Lower leg skin (tissue), 3 donors: Measurements from ENCODE around the gene ICAM5.

Source experiments
- CTCF ChIP-seq, 3 donors: fragments of 450-650 bp; IDR thresholded peaks; one replicate each; pipeline ENCODE4 v1.5.1; 2016; ENCODE audit warnings: antibody characterized with exemption in 3 of 3, mild to moderate bottlenecking in 3 of 3, moderate library complexity in 2 of 3
- POLR2A ChIP-seq, 2 donors: fragments of 450-650 bp; IDR thresholded peaks; one replicate each; pipeline ENCODE4 v1.6.1; 2016 to 2017; ENCODE audit warnings: antibody characterized with exemption in 2 of 2, mild to moderate bottlenecking in 1 of 2, moderate library complexity in 1 of 2

DNA sequence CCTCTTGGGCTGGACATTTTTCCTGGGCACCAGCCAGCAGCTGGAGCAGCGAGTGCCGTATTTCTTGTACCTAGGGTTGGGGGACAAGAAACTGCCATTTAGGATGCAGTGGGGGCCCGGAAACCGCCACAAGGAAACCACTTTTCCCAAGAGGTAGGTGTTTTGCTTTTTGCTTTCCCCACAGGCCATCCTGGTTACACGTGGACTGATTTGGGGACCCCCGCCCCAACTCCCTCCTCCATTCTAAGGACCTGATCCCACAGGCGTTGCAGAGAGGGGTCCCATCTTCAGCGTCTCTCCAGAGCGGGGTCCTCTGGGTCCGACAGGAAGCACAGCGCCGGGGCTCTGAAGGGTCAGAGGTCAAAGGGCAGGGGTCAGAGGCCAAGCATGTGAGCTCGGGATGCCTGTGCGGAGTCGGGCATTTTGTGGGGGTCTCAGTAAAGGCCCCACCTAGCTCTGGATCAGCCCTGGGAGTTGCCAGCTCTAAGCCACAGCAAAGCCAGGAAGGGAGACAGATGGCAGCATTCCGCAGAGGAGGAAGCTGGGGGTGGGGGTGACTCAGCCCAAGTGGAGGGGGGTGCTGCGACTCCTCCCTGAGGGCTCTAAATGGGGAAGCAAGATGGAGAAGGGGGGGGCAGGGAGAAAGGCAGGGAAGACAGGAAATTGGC is 15.5 kb downstream of the ICAM5 start:
- TF ChIP-seq CTCF (IDR thresholded peaks at IDR 0.05) (no peak), POLR2A (IDR thresholded peaks at IDR 0.05) (no peak)
